ENCODE data around the gene SWAP70.

- TF ChIP-seq, protein P1, sequence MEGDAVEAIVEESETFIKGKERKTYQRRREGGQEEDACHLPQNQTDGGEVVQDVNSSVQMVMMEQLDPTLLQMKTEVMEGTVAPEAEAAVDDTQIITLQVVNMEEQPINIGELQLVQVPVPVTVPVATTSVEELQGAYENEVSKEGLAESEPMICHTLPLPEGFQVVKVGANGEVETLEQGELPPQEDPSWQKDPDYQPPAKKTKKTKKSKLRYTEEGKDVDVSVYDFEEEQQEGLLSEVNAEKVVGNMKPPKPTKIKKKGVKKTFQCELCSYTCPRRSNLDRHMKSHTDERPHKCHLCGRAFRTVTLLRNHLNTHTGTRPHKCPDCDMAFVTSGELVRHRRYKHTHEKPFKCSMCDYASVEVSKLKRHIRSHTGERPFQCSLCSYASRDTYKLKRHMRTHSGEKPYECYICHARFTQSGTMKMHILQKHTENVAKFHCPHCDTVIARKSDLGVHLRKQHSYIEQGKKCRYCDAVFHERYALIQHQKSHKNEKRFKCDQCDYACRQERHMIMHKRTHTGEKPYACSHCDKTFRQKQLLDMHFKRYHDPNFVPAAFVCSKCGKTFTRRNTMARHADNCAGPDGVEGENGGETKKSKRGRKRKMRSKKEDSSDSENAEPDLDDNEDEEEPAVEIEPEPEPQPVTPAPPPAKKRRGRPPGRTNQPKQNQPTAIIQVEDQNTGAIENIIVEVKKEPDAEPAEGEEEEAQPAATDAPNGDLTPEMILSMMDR (conservative IDR thresholded peaks at IDR 0.05 in 1 of 2, IDR thresholded peaks at IDR 0.05 in 1 of 2; ENCODE audit: extremely low read depth in 1 of 2, insufficient read depth in 1 of 2, low read depth in 1 of 2, low read length in 2 of 2) = no peak
- TF ChIP-seq EZH2 (IDR thresholded peaks at IDR 0.05; ENCODE audit: borderline replicate concordance, low read length) = no peak
Measured at GRCh38 chr11:9672918-9673317, 9.0 kb downstream of the SWAP70 start.

Measured in mammary epithelial cell (primary cell).